ENCODE data around the gene PRKACA.

PRKACA gene

DNA sequence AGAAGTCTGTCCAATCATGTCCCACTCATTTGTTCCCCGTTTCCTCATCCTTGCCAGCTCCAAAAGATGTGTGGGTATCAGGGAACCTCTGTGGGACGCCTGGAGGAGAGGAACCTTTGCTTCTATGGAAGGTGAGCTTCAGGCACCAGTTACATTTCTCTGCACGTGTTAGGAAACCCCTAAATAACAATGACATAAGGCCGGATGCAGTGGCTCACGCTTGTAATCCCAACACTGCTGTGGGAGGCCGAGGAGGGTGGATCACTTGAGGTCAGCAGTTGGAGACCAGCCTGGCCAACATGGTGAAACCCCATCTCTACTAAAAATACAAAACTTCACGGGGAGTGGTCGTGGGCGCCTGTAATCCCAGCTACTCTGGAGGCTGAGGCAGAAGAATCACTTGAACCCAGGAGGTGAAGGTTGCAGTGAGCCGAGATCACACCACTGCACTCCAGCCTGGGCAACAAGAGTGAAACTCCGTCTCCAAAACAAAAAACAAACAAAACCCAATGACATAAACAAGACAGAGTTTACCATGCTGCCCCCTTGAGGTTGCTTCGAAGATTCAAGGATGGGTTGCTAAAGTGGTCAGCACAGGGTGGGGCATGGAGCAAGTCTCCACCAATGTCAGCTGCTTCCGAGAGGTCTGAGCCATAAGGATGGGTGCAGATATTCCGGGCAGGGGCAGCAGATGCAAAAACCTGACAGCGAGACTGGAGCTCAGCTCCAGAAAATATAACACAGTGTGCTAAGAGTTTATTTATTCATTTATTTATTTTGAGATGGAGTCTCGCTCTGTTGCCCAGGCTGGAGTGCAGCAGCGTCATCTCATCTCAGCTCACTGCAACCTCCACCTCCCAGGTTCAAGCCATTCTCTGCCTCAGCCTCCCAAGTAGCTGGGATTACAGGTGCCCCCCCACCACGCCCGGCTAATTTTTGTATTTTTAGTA, 74.6 kb downstream of the PRKACA start:
- peak in 1 of 2 donors; percentile 33 for DNase-seq

Data from activated CD4-positive, alpha-beta T cell treated with anti-CD3 and anti-CD28 coated beads for 4 hours (primary cell).